ENCODE measurements around the gene MAML1. TPM values are rescaled to one million over a fixed set of nuclear protein-coding genes. Genes with fewer than 3 reads are reported as not detected.

Gene MAML1
- total and polyA plus RNA-seq, 2 experiments from 2014 or later, result 9.6 to 43.9 TPM

DNA sequence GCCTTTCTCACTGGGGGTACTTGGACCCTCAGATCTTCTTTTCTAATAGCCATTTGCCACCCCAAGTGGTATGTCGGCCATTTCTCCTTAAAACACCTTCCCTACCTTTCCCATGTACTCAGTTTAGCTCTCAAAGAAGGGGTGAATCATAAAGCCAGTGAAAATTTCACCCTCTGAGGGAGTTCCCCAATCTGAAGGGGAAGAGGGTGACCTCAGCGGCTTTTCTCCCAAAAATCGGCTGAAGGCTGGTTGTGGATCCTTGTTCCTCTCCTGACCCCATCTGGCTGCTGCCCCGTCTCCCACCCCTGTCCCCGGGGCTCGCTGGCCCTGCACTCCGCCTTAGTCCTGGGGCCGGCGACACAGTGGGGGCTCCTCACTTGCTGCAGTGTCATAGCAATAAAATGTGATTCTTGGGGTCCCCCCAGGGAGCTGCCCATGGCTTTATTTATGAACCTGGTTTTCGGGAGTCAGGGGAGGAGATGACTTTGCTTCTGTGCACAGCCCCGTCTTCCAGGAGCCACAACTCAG, 43.9 kb downstream of the MAML1 start (continued):
- TF ChIP-seq, protein P1, sequence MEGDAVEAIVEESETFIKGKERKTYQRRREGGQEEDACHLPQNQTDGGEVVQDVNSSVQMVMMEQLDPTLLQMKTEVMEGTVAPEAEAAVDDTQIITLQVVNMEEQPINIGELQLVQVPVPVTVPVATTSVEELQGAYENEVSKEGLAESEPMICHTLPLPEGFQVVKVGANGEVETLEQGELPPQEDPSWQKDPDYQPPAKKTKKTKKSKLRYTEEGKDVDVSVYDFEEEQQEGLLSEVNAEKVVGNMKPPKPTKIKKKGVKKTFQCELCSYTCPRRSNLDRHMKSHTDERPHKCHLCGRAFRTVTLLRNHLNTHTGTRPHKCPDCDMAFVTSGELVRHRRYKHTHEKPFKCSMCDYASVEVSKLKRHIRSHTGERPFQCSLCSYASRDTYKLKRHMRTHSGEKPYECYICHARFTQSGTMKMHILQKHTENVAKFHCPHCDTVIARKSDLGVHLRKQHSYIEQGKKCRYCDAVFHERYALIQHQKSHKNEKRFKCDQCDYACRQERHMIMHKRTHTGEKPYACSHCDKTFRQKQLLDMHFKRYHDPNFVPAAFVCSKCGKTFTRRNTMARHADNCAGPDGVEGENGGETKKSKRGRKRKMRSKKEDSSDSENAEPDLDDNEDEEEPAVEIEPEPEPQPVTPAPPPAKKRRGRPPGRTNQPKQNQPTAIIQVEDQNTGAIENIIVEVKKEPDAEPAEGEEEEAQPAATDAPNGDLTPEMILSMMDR (conservative IDR thresholded peaks at IDR 0.05; ENCODE audit: low read depth in 2 of 2), result no peak

DNA sequence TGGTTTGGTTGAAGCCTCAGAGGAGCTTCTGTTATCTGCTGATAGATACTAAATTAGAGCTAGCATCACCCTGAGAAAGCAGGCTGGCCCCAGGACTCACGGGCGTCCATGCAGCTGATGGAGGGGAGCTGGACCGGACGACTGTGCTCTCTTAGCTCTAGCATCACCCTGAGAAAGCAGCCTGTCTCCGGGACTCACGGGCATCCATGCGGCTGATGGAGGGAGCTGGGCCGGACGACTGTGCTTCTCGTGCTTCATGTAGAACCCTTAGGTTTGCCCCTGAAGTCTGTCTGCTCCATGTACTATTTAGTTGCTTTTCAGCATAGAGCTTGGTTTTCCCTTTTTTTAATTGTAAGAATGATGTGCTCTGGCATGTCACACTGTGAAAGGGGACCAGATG, 44.8 kb downstream of the MAML1 start:
- Mint-ChIP-seq H3K4me1 (no peaks in the 10 kb centered on the region), H3K36me3 (ENCODE audit: low read depth) (peaks cover 61% of the 10 kb centered on the region), H3K27ac (no peak overlapping the region), H3K27me3 (ENCODE audit: insufficient read depth, low read depth, poor library complexity) (peaks cover 8% of the 10 kb centered on the region), H3K4me3 (no peak overlapping the region), H3K9me3 (no peaks in the 10 kb centered on the region)
- Histone ChIP-seq H3K36me3 (ENCODE audit: insufficient read depth) (peaks cover 26% of the 10 kb centered on the region), H3K9me2 (ENCODE audit: insufficient read depth) (no peaks in the 10 kb centered on the region), H3K4me3 (no peak overlapping the region), H3K79me2 (replicated peaks; ENCODE audit: insufficient read depth) (no peaks in the 10 kb centered on the region), H2AFZ (no peak overlapping the region), H3K27ac (ENCODE audit: low read depth) (no peak overlapping the region), H4K20me1 (replicated peaks; ENCODE audit: insufficient read depth) (peaks cover 15% of the 10 kb centered on the region), H3K4me2 (no peak overlapping the region), H3K4me1 (ENCODE audit: insufficient read depth) (no peaks in the 10 kb centered on the region), H3K27me3 (ENCODE audit: insufficient read depth) (no peaks in the 10 kb centered on the region), H3F3A (replicated peaks; ENCODE audit: low read depth) (peaks cover 3% of the 10 kb centered on the region; the same call in 1 of the 2 replicates)
- ATAC-seq (no peak), DNase-seq (ENCODE audit: low spot score) (no peak)
- TF ChIP-seq, protein P2, sequence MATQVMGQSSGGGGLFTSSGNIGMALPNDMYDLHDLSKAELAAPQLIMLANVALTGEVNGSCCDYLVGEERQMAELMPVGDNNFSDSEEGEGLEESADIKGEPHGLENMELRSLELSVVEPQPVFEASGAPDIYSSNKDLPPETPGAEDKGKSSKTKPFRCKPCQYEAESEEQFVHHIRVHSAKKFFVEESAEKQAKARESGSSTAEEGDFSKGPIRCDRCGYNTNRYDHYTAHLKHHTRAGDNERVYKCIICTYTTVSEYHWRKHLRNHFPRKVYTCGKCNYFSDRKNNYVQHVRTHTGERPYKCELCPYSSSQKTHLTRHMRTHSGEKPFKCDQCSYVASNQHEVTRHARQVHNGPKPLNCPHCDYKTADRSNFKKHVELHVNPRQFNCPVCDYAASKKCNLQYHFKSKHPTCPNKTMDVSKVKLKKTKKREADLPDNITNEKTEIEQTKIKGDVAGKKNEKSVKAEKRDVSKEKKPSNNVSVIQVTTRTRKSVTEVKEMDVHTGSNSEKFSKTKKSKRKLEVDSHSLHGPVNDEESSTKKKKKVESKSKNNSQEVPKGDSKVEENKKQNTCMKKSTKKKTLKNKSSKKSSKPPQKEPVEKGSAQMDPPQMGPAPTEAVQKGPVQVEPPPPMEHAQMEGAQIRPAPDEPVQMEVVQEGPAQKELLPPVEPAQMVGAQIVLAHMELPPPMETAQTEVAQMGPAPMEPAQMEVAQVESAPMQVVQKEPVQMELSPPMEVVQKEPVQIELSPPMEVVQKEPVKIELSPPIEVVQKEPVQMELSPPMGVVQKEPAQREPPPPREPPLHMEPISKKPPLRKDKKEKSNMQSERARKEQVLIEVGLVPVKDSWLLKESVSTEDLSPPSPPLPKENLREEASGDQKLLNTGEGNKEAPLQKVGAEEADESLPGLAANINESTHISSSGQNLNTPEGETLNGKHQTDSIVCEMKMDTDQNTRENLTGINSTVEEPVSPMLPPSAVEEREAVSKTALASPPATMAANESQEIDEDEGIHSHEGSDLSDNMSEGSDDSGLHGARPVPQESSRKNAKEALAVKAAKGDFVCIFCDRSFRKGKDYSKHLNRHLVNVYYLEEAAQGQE (IDR thresholded peaks at IDR 0.05; ENCODE audit: unreplicated experiment), result no peak
- TF ChIP-seq JUNB (IDR thresholded peaks at IDR 0.05; ENCODE audit: unreplicated experiment) (no peak), NANOG (IDR thresholded peaks at IDR 0.05; ENCODE audit: borderline replicate concordance) (no peak), POLR2AphosphoS5 (IDR thresholded peaks at IDR 0.05; ENCODE audit: low read depth) (no peak), ZNF331 (CRISPR knock-in tag; IDR thresholded peaks at IDR 0.05; ENCODE audit: low read depth) (no peak), ZNF114 (CRISPR knock-in tag; IDR thresholded peaks at IDR 0.05) (no peak), CREB1 (CRISPR knock-in tag; IDR thresholded peaks at IDR 0.05; ENCODE audit: low read depth) (no peak), EZH2 (IDR thresholded peaks at IDR 0.05; ENCODE audit: low read depth, unreplicated experiment) (no peak), EZH2phosphoT487 (IDR thresholded peaks at IDR 0.05; ENCODE audit: unreplicated experiment) (no peak)
- TF ChIP-seq, protein P3, sequence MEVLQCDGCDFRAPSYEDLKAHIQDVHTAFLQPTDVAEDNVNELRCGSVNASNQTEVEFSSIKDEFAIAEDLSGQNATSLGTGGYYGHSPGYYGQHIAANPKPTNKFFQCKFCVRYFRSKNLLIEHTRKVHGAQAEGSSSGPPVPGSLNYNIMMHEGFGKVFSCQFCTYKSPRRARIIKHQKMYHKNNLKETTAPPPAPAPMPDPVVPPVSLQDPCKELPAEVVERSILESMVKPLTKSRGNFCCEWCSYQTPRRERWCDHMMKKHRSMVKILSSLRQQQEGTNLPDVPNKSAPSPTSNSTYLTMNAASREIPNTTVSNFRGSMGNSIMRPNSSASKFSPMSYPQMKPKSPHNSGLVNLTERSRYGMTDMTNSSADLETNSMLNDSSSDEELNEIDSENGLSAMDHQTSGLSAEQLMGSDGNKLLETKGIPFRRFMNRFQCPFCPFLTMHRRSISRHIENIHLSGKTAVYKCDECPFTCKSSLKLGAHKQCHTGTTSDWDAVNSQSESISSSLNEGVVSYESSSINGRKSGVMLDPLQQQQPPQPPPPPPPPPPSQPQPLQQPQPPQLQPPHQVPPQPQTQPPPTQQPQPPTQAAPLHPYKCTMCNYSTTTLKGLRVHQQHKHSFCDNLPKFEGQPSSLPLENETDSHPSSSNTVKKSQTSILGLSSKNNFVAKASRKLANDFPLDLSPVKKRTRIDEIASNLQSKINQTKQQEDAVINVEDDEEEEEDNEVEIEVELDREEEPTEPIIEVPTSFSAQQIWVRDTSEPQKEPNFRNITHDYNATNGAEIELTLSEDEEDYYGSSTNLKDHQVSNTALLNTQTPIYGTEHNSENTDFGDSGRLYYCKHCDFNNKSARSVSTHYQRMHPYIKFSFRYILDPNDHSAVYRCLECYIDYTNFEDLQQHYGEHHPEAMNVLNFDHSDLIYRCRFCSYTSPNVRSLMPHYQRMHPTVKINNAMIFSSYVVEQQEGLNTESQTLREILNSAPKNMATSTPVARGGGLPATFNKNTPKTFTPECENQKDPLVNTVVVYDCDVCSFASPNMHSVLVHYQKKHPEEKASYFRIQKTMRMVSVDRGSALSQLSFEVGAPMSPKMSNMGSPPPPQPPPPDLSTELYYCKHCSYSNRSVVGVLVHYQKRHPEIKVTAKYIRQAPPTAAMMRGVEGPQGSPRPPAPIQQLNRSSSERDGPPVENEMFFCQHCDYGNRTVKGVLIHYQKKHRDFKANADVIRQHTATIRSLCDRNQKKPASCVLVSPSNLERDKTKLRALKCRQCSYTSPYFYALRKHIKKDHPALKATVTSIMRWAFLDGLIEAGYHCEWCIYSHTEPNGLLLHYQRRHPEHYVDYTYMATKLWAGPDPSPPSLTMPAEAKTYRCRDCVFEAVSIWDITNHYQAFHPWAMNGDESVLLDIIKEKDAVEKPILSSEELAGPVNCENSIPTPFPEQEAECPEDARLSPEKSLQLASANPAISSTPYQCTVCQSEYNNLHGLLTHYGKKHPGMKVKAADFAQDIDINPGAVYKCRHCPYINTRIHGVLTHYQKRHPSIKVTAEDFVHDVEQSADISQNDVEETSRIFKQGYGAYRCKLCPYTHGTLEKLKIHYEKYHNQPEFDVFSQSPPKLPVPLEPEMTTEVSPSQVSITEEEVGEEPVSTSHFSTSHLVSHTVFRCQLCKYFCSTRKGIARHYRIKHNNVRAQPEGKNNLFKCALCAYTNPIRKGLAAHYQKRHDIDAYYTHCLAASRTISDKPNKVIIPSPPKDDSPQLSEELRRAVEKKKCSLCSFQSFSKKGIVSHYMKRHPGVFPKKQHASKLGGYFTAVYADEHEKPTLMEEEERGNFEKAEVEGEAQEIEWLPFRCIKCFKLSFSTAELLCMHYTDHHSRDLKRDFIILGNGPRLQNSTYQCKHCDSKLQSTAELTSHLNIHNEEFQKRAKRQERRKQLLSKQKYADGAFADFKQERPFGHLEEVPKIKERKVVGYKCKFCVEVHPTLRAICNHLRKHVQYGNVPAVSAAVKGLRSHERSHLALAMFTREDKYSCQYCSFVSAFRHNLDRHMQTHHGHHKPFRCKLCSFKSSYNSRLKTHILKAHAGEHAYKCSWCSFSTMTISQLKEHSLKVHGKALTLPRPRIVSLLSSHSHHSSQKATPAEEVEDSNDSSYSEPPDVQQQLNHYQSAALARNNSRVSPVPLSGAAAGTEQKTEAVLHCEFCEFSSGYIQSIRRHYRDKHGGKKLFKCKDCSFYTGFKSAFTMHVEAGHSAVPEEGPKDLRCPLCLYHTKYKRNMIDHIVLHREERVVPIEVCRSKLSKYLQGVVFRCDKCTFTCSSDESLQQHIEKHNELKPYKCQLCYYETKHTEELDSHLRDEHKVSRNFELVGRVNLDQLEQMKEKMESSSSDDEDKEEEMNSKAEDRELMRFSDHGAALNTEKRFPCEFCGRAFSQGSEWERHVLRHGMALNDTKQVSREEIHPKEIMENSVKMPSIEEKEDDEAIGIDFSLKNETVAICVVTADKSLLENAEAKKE (CRISPR knock-in tag; IDR thresholded peaks at IDR 0.05), result no peak
- TF ChIP-seq, protein P1 (conservative IDR thresholded peaks at IDR 0.05; ENCODE audit: low read depth in 2 of 2), result no peak

Data from GM23338 (cell line).